Brain microvascular endothelial cell (primary cell): ENCODE measurements around the gene CACNA1S.
A peak's percentile ranks its signal among the peaks of the same experiment; 100 is the strongest.

Experiments
- DNase-seq: peaks from one replicate; pipeline ENCODE4 v3.0.0-alpha.2; 2020
- H3K27ac ChIP-seq: fragments of 250-450 bp; sonication (Bioruptor Pico); 2 replicates; pipeline ENCODE4 v1.5.1; 2020; ENCODE audit warnings: mild to moderate bottlenecking, moderate library complexity
- H3K27me3 ChIP-seq: fragments of 250-450 bp; sonication (Bioruptor Pico); replicated peaks from 2 replicates; pipeline ENCODE4 v1.5.1; 2020; ENCODE audit warnings: mild to moderate bottlenecking
- H3K36me3 ChIP-seq: fragments of 250-450 bp; sonication (Bioruptor Pico); replicated peaks from 2 replicates; pipeline ENCODE4 v1.5.1; 2020; ENCODE audit warnings: mild to moderate bottlenecking
- H3K4me3 ChIP-seq: 2 replicates; pipeline ENCODE4 v1.5.1; 2011; ENCODE audit warnings: low read depth, mild to moderate bottlenecking, control low read depth, low read length, moderate library complexity
- in situ Hi-C: cut with HindIII; loops from 2 replicates; pipeline ENCODE4 v1.10.0; 2017; ENCODE audit warnings: low sequenced_read_pairs, low pct_ligation_motif_present
- TF ChIP-seq, protein P1 (sequence below): IDR thresholded peaks from 2 replicates; pipeline ENCODE4 v1.5.1; 2011; ENCODE audit warnings: low read depth, mild to moderate bottlenecking, moderate library complexity, low read length, control low read depth, inconsistent platforms; ENCODE audit errors: missing control alignments

Gene CACNA1S

DNA sequence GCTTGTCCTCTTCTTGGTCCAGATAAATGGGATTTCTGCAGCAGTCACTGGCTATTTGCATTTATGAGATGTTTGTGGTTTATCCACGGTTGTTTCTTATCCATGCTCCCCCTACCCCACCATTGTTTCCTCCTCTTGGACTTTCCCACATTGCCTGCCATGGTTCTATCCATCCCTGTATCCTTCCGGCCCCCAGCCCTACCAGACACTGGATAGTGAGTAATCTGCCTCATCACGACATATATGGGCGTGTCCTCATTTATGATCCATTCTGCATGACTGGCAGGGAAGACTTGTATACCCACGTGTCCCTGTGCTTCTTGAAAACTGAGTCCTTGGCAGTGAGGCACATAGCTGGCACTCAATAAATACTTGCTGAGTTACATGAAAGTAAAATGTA is 40.1 kb downstream of the CACNA1S start:
- DNase-seq, result peak; percentile 29

DNA sequence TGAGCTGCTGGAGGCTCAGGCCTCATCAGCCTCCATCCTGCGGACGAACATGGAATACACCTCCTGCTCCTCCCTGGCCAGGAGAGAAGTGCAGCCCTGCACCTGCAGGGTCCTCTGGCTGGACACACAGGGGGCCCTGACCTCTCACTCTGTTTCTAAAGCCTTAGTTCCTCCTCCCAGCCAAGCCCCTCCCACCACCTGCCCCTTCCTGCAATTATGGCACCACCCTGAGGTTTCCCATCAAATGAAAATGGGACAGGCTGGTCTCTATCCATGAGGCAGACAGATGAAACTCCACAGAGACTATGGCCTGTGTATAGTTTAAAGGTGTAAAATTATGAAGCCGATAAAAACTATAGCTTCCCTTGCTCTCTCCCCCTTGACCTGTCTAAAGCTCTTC is 42.6 kb downstream of the CACNA1S start:
- in situ Hi-C loops, result no loop called here
- no peak overlapping the region for H3K4me3 ChIP-seq
- H3K36me3 ChIP-seq, result no peaks in the 10 kb centered on the region
- H3K27ac ChIP-seq, result no peak overlapping the region
- TF ChIP-seq, protein P1, sequence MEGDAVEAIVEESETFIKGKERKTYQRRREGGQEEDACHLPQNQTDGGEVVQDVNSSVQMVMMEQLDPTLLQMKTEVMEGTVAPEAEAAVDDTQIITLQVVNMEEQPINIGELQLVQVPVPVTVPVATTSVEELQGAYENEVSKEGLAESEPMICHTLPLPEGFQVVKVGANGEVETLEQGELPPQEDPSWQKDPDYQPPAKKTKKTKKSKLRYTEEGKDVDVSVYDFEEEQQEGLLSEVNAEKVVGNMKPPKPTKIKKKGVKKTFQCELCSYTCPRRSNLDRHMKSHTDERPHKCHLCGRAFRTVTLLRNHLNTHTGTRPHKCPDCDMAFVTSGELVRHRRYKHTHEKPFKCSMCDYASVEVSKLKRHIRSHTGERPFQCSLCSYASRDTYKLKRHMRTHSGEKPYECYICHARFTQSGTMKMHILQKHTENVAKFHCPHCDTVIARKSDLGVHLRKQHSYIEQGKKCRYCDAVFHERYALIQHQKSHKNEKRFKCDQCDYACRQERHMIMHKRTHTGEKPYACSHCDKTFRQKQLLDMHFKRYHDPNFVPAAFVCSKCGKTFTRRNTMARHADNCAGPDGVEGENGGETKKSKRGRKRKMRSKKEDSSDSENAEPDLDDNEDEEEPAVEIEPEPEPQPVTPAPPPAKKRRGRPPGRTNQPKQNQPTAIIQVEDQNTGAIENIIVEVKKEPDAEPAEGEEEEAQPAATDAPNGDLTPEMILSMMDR, result no peak
- DNase-seq, result no peak
- H3K27me3 ChIP-seq, result no peaks in the 10 kb centered on the region

More for the DNA sequence above, 40.1 kb downstream of the CACNA1S start:
- H3K4me3 ChIP-seq, result no peak overlapping the region
- H3K27me3 ChIP-seq, result no peaks in the 10 kb centered on the region
- H3K27ac ChIP-seq, result no peak overlapping the region
- in situ Hi-C loops, result no loop called here
- no peaks in the 10 kb centered on the region for H3K36me3 ChIP-seq
- TF ChIP-seq, protein P1, result no peak

DNA sequence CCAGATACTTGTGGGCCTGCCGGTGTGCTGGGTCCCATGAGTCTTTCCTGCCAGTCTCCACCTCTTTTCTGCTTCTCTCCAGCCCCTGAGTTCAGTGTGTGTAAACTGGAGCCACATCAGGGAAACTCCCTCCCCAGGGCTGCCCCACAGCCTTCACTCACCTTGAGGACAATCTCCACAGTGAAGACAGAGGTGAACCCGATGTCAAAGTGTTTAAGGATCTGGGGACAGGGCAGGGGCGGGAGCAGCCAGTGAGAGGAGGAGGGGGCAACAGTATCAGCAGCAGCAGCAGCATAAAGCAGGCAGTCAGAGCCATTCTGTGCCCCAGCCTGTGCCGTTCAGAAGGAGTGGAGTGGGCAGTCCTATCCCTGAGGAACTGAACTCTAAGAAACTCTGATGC is 43.2 kb downstream of the CACNA1S start:
- TF ChIP-seq, protein P1, result no peak

DNA sequence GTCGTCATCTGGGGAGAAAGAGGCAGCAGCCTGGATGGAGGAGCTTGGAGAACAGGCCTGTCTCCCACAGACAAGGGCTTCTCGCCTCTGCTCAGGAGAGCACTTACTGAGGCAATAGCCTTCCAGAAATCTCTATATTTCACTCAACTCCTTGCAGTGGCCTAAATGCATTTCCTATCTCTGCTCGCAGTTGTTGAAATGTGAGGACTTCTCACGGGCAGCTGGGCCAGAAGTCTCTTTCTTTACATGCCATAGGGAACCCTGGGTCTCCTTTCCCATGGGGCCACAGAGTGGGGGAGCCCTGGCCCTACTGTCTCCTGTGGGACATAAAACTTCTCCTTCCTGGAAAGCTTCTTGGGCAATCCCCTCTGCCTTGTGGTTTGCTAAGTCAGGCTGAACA is 45.2 kb downstream of the CACNA1S start:
- DNase-seq, result no peak
- in situ Hi-C loops, result no loop called here
- Histone ChIP-seq H3K36me3 (no peaks in the 10 kb centered on the region), H3K27ac (no peak overlapping the region), H3K27me3 (no peaks in the 10 kb centered on the region), H3K4me3 (no peak overlapping the region)
- TF ChIP-seq, protein P1, result no peak

More for the DNA sequence above, 43.2 kb downstream of the CACNA1S start:
- H3K36me3 ChIP-seq, result no peaks in the 10 kb centered on the region
- H3K27me3 ChIP-seq, result no peaks in the 10 kb centered on the region
- no peak overlapping the region for H3K27ac ChIP-seq
- in situ Hi-C loops, result no loop called here
- H3K4me3 ChIP-seq, result no peak overlapping the region
- DNase-seq, result no peak

DNA sequence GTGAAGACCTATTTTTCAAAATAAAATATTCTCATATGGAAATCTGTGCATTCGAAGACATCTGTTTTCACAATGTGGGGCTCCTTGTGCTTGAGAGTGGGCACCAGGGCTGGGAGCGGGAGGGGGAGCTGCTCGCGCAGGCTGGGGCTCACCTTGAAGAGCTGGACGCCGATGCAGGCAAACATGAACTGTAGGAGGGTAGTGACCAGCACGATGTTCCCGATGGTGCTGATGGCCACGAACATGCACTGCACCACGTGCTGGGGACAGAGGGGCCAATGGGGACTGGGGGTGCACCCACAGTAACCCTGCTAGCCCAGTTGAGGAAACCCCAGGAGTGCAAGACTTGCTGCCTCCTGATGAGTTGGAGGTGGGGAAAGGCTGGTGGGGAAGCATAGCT is 46.5 kb downstream of the CACNA1S start:
- no peaks in the 10 kb centered on the region for H3K36me3 ChIP-seq
- no peaks in the 10 kb centered on the region for H3K27me3 ChIP-seq
- no peak overlapping the region for H3K27ac ChIP-seq
- DNase-seq, result no peak
- TF ChIP-seq, protein P1, result no peak
- no peak overlapping the region for H3K4me3 ChIP-seq
- in situ Hi-C loops, result no loop called here

DNA sequence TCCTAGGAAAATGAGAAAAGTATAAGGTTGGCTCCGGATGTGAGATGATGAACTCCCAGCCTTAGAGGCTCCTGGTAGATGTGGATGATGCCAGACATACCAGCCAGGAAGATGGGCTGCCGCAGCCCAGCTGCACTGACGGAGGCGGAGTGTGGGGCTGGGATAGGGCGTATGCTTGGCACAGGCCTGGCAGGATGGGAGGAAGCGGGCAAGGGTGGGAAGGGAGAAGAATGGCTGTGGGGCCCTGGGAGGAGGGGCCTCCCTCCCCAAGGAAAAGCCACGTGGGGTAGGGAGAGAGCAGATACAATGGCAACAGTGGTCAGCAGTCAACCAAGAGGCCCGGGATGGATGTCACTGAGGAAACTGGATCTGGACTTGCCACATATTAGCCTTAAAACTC is 47.4 kb downstream of the CACNA1S start:
- DNase-seq, result no peak
- no peaks in the 10 kb centered on the region for H3K36me3 ChIP-seq

More for the DNA sequence above, 47.4 kb downstream of the CACNA1S start:
- TF ChIP-seq, protein P1, result no peak
- Histone ChIP-seq H3K27me3 (no peaks in the 10 kb centered on the region), H3K4me3 (no peak overlapping the region), H3K27ac (no peak overlapping the region)
- in situ Hi-C loops, result no loop called here
